GM18511 (cell line): ENCODE measurements around the gene SLC26A2.
"Not testable (repeated sequence)": the region's sequence is repeated elsewhere in the genome, so short reads cannot be mapped to it uniquely, and the experiment has no call there.

Experiments used
- ATAC-seq: cut with Tn5 transposase; IDR thresholded peaks from one replicate; pipeline ENCODE4 v1.9.1; 2021; ENCODE audit warnings: mild to moderate bottlenecking, moderate library complexity; ENCODE audit not compliant: unreplicated experiment

SLC26A2 gene

GRCh38 chr5:150000990-150001659 is 40.6 kb downstream of the SLC26A2 start:
- ATAC-seq: peak; percentile 31

GRCh38 chr5:150001660-150002486 is 41.3 kb downstream of the SLC26A2 start:
- peak; percentile 65 for ATAC-seq

- no peak for ATAC-seq
Observed at GRCh38 chr5:150006318-150006717, 45.8 kb downstream of the SLC26A2 start.

GRCh38 chr5:150007050-150007449 is 46.5 kb downstream of the SLC26A2 start:
- ATAC-seq: no peak

- no peak for ATAC-seq
Observed at GRCh38 chr5:150009671-150010387, 49.3 kb downstream of the SLC26A2 start.

GRCh38 chr5:150013931-150014330 is 53.4 kb downstream of the SLC26A2 start:
- no peak for ATAC-seq

- no peak for ATAC-seq
Observed at GRCh38 chr5:150014456-150014855, 53.9 kb downstream of the SLC26A2 start.

GRCh38 chr5:150015415-150015814 is 54.9 kb downstream of the SLC26A2 start:
- ATAC-seq: no peak

GRCh38 chr5:150016537-150016936 is 56.0 kb downstream of the SLC26A2 start:
- ATAC-seq: no peak

GRCh38 chr5:150017226-150018005 is 56.9 kb downstream of the SLC26A2 start:
- no peak for ATAC-seq

GRCh38 chr5:150020249-150020648 is 59.7 kb downstream of the SLC26A2 start:
- no peak for ATAC-seq

GRCh38 chr5:150021491-150022157 is 61.1 kb downstream of the SLC26A2 start:
- no peak for ATAC-seq

GRCh38 chr5:150022158-150022531 is 61.6 kb downstream of the SLC26A2 start:
- no peak for ATAC-seq

GRCh38 chr5:150022681-150023080 is 62.1 kb downstream of the SLC26A2 start:
- no peak for ATAC-seq

GRCh38 chr5:150023136-150023535 is 62.6 kb downstream of the SLC26A2 start:
- no peak for ATAC-seq

GRCh38 chr5:150024346-150024984 is 63.9 kb downstream of the SLC26A2 start:
- no peak for ATAC-seq

GRCh38 chr5:150026682-150027172 is 66.2 kb downstream of the SLC26A2 start:
- no peak for ATAC-seq

- not testable (repeated sequence) for ATAC-seq
Observed at GRCh38 chr5:150028047-150028446, 67.5 kb downstream of the SLC26A2 start.

- ATAC-seq: no peak
Observed at GRCh38 chr5:150033334-150033733, 72.8 kb downstream of the SLC26A2 start.

GRCh38 chr5:150034662-150035061 is 74.1 kb downstream of the SLC26A2 start:
- ATAC-seq: peak; percentile 9
